HG03175 (cell line): ENCODE results near the gene CST1.
"Not testable (repeated sequence)": the region's sequence is repeated elsewhere in the genome, so short reads cannot be mapped to it uniquely, and the experiment has no call there.

ENCODE experiments used
- ATAC-seq: cut with Tn5 transposase; IDR thresholded peaks from one replicate; pipeline ENCODE4 v1.9.1; 2021; ENCODE audit warnings: mild to moderate bottlenecking, moderate library complexity; ENCODE audit not compliant: unreplicated experiment

Gene CST1

GRCh38 chr20:23750786-23751185, at the start of gene CST1:
Gene CST1, minus strand, starts transcription at chr20:23750935. Its CDS starts 69 bp downstream, at chr20:23750866.
- not testable (repeated sequence) for ATAC-seq

- ATAC-seq = peak; percentile 91
These were observed 48.6 kb upstream of the CST1 start for GRCh38 chr20:23799216-23799847.

- ATAC-seq = no peak
These were observed 44.8 kb upstream of the CST1 start for GRCh38 chr20:23795526-23795925.

GRCh38 chr20:23794841-23795240, 44.1 kb upstream of the CST1 start:
- ATAC-seq = no peak

GRCh38 chr20:23794065-23794464, 43.3 kb upstream of the CST1 start:
- no peak for ATAC-seq

- no peak for ATAC-seq
These were observed 32.7 kb upstream of the CST1 start for GRCh38 chr20:23783447-23783846.

- no peak for ATAC-seq
These were observed 31.7 kb upstream of the CST1 start for GRCh38 chr20:23782366-23782983.

GRCh38 chr20:23778676-23779075, 27.9 kb upstream of the CST1 start:
- ATAC-seq = not testable (repeated sequence)

GRCh38 chr20:23777380-23777779, 26.6 kb upstream of the CST1 start:
- ATAC-seq = not testable (repeated sequence)

GRCh38 chr20:23776067-23776771, 25.5 kb upstream of the CST1 start:
- ATAC-seq = no peak

- no peak for ATAC-seq
These were observed 23.3 kb upstream of the CST1 start for GRCh38 chr20:23774081-23774480.

- ATAC-seq = no peak
These were observed 22.8 kb upstream of the CST1 start for GRCh38 chr20:23773579-23773978.

- no peak for ATAC-seq
These were observed 22.4 kb upstream of the CST1 start for GRCh38 chr20:23773127-23773526.

- no peak for ATAC-seq
These were observed 21.3 kb upstream of the CST1 start for GRCh38 chr20:23772074-23772473.

- no peak for ATAC-seq
These were observed 19.6 kb upstream of the CST1 start for GRCh38 chr20:23770384-23770783.

- ATAC-seq = not testable (repeated sequence)
These were observed 17.8 kb upstream of the CST1 start for GRCh38 chr20:23768520-23768919.

GRCh38 chr20:23766531-23766930, 15.8 kb upstream of the CST1 start:
- no peak for ATAC-seq

- ATAC-seq = no peak
These were observed 14.8 kb upstream of the CST1 start for GRCh38 chr20:23765578-23765977.

GRCh38 chr20:23764630-23765029, 13.9 kb upstream of the CST1 start:
- not testable (repeated sequence) for ATAC-seq

GRCh38 chr20:23763345-23763744, 12.6 kb upstream of the CST1 start:
- no peak for ATAC-seq

GRCh38 chr20:23759306-23759940, 8.7 kb upstream of the CST1 start:
- no peak for ATAC-seq

GRCh38 chr20:23756792-23757191, 6.1 kb upstream of the CST1 start:
- ATAC-seq = not testable (repeated sequence)
